ENCODE data around the gene MAPK10.
"Not testable (repeated sequence)": the region's sequence is repeated elsewhere in the genome, so short reads cannot be mapped to it uniquely, and the experiment has no call there.

MAPK10 gene

GRCh38 chr4:86108834-86109233, 251.0 kb downstream of the MAPK10 start:
- DNase-seq (ENCODE audit: low read depth in 2 of 2, low spot score in 1 of 2): no peak

DNA sequence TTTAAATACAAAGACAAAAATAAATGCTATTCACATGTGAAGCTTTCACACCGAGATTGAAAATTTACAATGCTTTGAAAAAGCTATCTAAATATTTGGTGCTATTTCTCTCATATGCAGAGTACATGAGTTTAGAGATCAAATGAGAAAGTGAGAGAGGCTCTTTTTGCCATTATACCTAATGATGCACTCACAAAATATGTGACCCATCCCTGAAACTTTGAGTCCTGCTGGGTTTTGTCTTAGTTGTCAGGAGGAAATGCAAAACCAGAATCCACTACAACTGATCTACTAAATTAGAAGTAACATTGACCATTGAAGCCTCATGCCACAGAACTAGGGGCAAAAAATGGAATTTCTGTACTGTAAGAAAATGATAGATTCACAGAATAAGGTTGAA, 251.7 kb downstream of the MAPK10 start:
- DNase-seq (ENCODE audit: low read depth in 2 of 2, low spot score in 1 of 2): no peak

DNA sequence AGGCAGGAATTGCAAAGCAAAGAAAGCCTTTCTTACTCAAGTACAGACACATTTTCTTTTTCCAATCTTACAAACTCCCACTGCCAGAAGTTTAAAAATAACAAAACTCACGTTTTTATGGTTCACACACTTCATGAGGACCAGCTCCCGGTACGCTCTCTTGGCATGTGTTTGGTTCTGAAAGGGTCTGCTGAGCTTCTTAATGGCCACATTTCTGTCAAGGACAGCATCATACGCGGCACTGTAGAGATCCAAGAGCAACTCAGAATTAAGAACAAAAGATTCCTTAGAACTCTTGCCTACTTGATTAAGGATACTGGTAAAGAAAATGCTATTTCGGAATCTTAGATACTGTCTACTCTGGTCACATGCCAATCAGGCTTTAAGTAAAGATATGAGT, 252.7 kb downstream of the MAPK10 start:
- DNase-seq (ENCODE audit: low read depth in 2 of 2, low spot score in 1 of 2): no peak

- no peak for DNase-seq (ENCODE audit: low read depth in 2 of 2, low spot score in 1 of 2)
These were observed 253.4 kb downstream of the MAPK10 start for GRCh38 chr4:86106475-86106874.

- no peak for DNase-seq (ENCODE audit: low read depth in 2 of 2, low spot score in 1 of 2)
These were observed 258.0 kb downstream of the MAPK10 start for GRCh38 chr4:86101841-86102240.

DNA sequence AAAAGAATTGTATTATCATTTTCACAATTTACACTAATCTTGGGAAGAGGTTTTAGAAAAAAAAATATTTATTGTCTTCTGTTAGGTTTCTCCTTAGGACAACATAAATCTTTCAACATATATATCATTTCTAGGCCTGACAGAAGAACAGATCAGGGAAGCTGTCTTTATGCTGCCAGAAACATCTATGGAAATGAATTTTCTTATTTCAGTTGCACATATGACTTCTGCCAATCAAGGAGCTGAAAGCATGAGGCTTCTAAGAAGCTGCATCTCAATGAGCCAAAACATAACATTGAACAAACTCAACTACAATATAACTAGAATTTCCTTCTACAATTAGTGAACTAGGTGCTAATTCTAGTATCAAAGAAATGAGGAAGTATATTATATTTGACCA, 258.4 kb downstream of the MAPK10 start:
- no peak for DNase-seq (ENCODE audit: low read depth in 2 of 2, low spot score in 1 of 2)

DNA sequence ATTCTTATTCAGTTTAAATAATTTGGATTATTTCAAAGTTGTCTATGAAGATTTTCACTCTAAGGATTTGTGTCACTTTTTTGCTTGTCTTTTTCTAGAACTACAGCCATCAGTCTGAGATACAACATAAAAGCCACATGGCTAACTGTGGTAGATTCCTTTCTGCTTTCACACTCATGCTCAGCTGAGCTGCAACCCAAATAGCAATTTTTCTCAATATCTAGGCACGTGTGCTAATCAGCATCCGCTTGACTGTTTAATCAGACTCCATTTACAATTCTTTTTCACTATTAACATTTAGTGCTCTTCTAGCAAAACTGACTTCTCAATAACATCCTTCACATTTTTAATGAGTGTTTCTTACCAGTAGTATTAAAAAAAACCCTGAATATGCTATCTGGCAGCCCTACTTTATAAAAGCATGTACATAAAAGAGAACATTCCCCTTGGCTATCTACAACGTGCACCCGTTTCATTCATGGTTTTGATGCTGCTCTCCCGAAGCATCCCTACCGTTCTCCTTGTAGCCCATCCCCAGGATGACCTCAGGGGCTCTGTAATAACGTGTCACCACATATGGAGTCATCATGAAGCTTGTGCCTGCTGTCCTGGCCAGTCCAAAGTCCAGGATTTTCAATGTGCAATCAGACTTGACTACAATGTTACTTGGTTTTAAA, 259.2 kb downstream of the MAPK10 start:
- DNase-seq (ENCODE audit: low read depth in 2 of 2, low spot score in 1 of 2): no peak

GRCh38 chr4:86099348-86099747, 260.5 kb downstream of the MAPK10 start:
- DNase-seq (ENCODE audit: low read depth in 2 of 2, low spot score in 1 of 2): no peak

GRCh38 chr4:86098691-86099090, 261.2 kb downstream of the MAPK10 start:
- DNase-seq (ENCODE audit: low read depth in 2 of 2, low spot score in 1 of 2): no peak

DNA sequence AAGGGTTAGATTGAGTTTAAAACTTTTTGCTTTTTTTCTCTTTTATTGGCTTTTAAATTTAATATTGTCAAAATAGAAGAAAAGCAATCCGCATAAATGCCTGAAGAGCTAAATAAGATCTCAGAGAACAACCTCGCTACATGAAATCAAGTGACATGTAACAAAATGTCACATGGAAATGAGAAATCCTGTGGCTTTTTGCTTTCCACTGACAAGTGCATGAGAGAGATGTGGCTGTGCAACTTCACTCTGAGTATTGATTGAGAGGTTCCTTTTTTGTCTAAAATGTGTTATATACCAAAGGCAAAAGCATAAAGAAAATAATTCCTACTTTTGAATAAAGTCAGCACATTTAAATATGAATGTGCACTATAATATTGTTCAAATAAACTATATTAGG, 263.5 kb downstream of the MAPK10 start:
- no peak for DNase-seq (ENCODE audit: low read depth in 2 of 2, low spot score in 1 of 2)

DNA sequence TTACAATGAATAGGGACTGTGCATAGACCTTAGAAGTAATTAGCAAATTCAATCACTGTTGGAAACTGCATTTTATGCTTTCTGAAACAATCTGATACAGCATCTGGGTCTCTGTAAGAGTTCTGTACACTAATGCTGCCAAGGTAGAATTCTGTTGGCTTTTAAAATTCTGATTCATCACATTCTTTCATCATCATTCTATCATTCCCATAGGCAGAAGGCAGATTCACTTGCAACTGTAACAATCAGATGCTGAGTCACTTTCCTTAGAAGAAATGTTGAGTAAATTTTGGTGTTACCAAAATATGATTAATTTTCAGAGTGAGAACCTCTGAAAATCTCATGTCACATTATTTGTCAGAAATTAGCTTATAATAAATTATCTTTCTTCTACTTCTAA, 267.2 kb downstream of the MAPK10 start:
- no peak for DNase-seq (ENCODE audit: low read depth in 2 of 2, low spot score in 1 of 2)

DNA sequence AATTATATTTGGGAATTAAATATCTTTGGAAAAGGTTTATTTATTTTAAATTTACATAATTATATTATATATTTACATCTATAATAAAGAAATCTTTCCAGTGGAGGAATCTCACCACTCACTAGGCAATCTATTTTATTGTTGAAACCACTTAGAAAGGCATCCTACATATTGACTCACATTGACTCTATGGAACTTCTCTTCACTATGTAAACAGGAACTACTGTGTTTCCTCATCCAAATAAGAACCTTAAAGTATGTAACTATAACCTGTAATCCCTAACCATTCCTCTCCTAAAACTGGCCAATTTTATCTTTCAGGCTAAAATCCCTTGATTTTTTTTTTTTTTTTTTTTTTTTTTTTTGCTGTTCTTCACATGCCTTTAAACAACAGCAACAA, 268.7 kb downstream of the MAPK10 start:
- no peak for DNase-seq (ENCODE audit: low read depth in 2 of 2, low spot score in 1 of 2)

DNA sequence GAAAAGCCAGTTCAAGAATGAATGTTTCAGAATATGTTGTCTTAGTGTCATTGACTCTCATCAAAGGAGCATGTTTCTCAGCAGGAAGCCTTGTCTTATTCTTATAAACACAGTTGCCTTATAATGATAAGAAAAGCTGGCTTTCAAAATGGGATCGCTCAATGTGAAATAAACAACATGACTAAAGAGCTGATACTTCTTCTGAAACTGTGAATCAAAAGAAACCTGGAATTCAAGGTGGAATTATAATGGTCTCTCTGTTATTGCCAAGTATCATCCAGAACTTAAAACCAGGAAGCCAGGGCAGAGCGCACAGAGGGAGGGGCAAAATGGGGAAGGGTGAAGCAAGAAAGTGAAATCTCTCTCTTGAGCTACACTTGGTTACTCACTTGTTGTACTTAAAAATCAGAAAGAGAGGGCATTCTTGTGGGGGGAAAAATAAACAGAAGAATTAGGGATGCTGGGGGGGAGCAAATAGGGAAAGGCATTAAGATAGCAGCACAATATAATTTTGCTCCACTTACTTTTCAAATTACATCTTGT, 270.0 kb downstream of the MAPK10 start:
- no peak for DNase-seq (ENCODE audit: low read depth in 2 of 2, low spot score in 1 of 2)

GRCh38 chr4:86089053-86089452, 270.8 kb downstream of the MAPK10 start:
- no peak for DNase-seq (ENCODE audit: low read depth in 2 of 2, low spot score in 1 of 2)

- not testable (repeated sequence) for DNase-seq (ENCODE audit: low read depth in 2 of 2, low spot score in 1 of 2)
These were observed 284.1 kb downstream of the MAPK10 start for GRCh38 chr4:86075796-86076195.

DNA sequence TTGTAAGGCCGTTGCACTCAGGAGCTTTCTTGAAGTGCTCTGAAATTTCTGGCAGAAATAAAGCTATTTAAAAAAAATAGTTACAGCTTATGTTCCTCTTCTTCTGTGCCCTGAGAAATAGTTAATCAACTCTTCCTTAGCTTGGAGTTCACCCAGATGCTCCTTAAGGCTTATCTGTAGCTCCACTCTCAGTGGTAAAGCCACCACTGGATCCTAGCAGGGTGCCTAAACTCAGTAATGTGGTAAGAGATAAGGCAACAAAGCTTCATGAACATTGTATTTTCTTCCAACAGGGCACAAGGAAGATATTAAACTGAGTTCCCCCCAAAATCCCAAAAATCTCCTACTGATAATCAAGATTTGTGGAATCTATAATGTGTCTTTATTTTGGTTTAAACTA, 299.5 kb downstream of the MAPK10 start:
- no peak for DNase-seq (ENCODE audit: low read depth in 2 of 2, low spot score in 1 of 2)

DNA sequence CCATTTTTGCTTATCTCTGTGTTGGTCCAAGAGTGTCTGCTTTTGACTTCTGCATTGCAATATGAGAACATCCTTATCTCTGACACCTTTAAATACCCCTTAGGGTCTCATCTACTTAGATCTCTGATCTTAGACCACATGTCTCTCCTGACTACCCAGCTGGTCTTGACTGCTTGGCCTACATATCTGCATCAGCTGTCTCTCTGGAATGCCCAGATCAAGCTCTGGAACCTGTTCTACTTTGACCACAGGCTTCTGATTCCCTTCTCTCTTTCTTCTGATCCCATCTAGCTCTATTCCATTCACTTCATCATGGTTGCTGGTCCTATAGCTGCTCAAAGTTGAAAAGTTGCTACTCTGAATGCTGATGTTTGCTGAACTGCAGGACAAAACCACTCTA, 301.2 kb downstream of the MAPK10 start:
- no peak for DNase-seq (ENCODE audit: low read depth in 2 of 2, low spot score in 1 of 2)

DNA sequence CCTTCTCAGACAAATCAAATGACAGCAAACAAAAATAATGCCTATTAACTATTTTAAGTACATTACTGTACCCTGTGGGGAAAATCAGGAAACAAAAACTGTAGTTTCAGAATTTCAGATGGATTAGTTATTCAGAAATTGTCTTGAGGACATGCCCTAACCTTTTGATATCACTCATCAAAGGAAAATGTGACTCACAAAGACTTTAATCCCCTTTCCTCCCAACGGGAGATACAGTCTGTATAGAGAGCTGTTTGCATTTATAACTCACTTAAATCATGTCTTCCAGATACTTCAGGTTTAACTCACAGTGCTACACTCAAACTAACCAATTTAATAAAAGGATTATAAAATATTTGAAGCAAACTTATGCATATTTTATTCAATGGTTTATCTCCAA, 304.0 kb downstream of the MAPK10 start:
- DNase-seq (ENCODE audit: low read depth in 2 of 2, low spot score in 1 of 2): no peak

DNA sequence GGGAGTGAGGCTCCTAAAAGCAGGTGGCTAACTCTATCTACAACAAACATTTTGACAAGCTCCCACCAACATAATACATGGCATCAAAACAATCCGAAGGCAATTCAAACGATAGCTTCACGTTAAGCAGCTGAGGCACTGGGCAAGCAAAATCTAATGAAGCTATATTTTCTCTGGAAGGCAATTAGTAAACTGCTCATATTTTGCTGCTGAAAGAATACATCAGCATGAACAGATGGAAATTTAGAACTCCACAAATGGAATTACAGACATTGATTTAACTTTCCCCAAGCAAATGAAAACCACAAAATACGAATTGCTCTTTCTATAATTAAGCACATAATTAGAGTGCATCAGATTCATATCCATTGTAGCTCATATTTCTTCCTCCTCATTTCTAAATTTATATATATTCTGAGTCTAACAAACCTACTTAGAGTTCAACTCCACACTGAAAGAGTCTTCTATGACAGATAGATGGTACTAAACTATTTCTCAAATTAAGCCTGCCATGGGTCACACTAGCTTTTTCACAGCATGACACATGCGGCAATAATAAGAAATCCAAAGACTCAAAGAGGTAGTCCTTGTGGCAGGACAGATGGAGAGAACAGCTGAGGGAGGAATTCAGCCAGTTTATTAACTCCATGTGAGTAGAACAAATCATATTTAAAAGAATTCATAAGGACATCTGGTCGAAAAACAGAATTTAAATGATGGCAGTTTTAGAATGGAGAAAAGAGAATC, 305.4 kb downstream of the MAPK10 start:
- DNase-seq (ENCODE audit: low read depth in 2 of 2, low spot score in 1 of 2): no peak

DNA sequence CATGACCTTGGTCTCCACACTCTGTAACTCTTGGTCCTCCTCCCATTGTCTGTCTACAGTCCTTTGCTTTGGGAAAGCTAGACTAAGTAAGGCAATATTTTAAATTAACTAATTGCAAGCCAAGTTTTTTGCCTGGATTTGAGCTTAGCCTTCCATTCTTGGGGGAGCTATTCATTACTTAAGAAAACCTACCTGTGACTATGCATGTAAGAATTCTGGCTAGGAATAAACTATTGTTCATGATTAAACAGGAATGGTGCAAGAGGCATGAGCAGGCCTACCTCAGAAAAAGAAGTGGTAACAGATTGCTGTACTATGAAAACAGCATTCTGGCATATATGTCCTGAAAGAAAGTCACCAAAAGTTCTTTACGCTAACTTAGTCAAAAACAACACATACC, 309.4 kb downstream of the MAPK10 start:
- DNase-seq (ENCODE audit: low read depth in 2 of 2, low spot score in 1 of 2): no peak

- no peak for DNase-seq (ENCODE audit: low read depth in 2 of 2, low spot score in 1 of 2)
These were observed 311.4 kb downstream of the MAPK10 start for GRCh38 chr4:86048426-86048825.

GRCh38 chr4:86044593-86044985, 315.3 kb downstream of the MAPK10 start:
- no peak for DNase-seq (ENCODE audit: low read depth in 2 of 2, low spot score in 1 of 2)
